Measurements from ENCODE around the gene COPZ2. TPM values are rescaled to one million over a fixed set of nuclear protein-coding genes. Genes with fewer than 3 reads are reported as not detected.
"Not testable (repeated sequence)": the region's sequence is repeated elsewhere in the genome, so short reads cannot be mapped to it uniquely, and the experiment has no call there.

Gene COPZ2
- total RNA-seq, 1 donor from 2014 or later, result 34.4 TPM

GRCh38 chr17:48022901-48023300 is 14.7 kb downstream of the COPZ2 start:
- intact Hi-C loops (cut with DNase I), result loop anchor here (5.0 to 10.0 kb wide), 3 partner anchors 78 to 572 kb away; partner anchors contain the start of genes HOXB3, HOXB5 and PNPO
- Histone ChIP-seq H3K36me3 (no peaks in the 10 kb centered on the region), H3K27ac (no peak overlapping the region), H3K27me3 (no peaks in the 10 kb centered on the region), H3K4me1 (peaks cover 38% of the 10 kb centered on the region), H3K4me3 (peak overlapping the region in 1 of 2 donors; percentile 49), H3K9me3 (no peaks in the 10 kb centered on the region)
- DNase-seq (ENCODE audit: extremely low spot score in 2 of 2), result no peak
- TF ChIP-seq POLR2AphosphoS5 (IDR thresholded peaks at IDR 0.05; ENCODE audit: insufficient read depth in 1 of 2, low read depth in 1 of 2), result no peak
- TF ChIP-seq POLR2A (IDR thresholded peaks at IDR 0.05), result no peak
- no peak for TF ChIP-seq CTCF (IDR thresholded peaks at IDR 0.05)

GRCh38 chr17:48021934-48022333 is 15.7 kb downstream of the COPZ2 start:
- TF ChIP-seq POLR2A (IDR thresholded peaks at IDR 0.05) (no peak), CTCF (IDR thresholded peaks at IDR 0.05) (no peak), POLR2AphosphoS5 (IDR thresholded peaks at IDR 0.05; ENCODE audit: insufficient read depth in 1 of 2, low read depth in 1 of 2) (no peak)
- intact Hi-C loops (cut with DNase I), result loop anchor here (5.0 to 10.0 kb wide), 3 partner anchors 77 to 573 kb away; partner anchors contain the start of genes HOXB3, HOXB5 and PNPO
- H3K4me1 ChIP-seq, result peaks cover 35% of the 10 kb centered on the region

GRCh38 chr17:48017817-48018158 is 19.8 kb downstream of the COPZ2 start:
- not testable (repeated sequence) for H3K27ac ChIP-seq

More at GRCh38 chr17:48021934-48022333, 15.7 kb downstream of the COPZ2 start:
- H3K36me3 ChIP-seq, result no peaks in the 10 kb centered on the region
- H3K27me3 ChIP-seq, result no peaks in the 10 kb centered on the region
- no peak for DNase-seq (ENCODE audit: extremely low spot score in 2 of 2)
- no peak overlapping the region for H3K27ac ChIP-seq
- H3K4me3 ChIP-seq, result no peak overlapping the region
- no peaks in the 10 kb centered on the region for H3K9me3 ChIP-seq

GRCh38 chr17:48016112-48016511 is 21.5 kb downstream of the COPZ2 start:
- Histone ChIP-seq H3K27me3 (no peaks in the 10 kb centered on the region), H3K4me1 (peaks cover 12% of the 10 kb centered on the region), H3K36me3 (no peaks in the 10 kb centered on the region), H3K4me3 (no peak overlapping the region), H3K27ac (no peak overlapping the region), H3K9me3 (no peaks in the 10 kb centered on the region)
- intact Hi-C loops (cut with DNase I), result loop anchor here (5.0 kb wide), 1 partner anchor 39 kb away; no protein-coding TSS in a partner anchor
- no peak for DNase-seq (ENCODE audit: extremely low spot score in 2 of 2)
- TF ChIP-seq CTCF (IDR thresholded peaks at IDR 0.05) (no peak), POLR2AphosphoS5 (IDR thresholded peaks at IDR 0.05; ENCODE audit: insufficient read depth in 1 of 2, low read depth in 1 of 2) (no peak), POLR2A (IDR thresholded peaks at IDR 0.05) (no peak)

More at GRCh38 chr17:48017817-48018158, 19.8 kb downstream of the COPZ2 start:
- intact Hi-C loops (cut with DNase I), result loop anchor here (5.0 kb wide), 1 partner anchor 40 kb away; no protein-coding TSS in a partner anchor
- H3K36me3 ChIP-seq; H3K27me3 ChIP-seq; DNase-seq (ENCODE audit: extremely low spot score in 2 of 2); H3K4me1 ChIP-seq; H3K4me3 ChIP-seq; H3K9me3 ChIP-seq: not testable (repeated sequence)

- Histone ChIP-seq H3K27me3 (no peaks in the 10 kb centered on the region), H3K4me1 (peaks cover 12% of the 10 kb centered on the region), H3K36me3 (no peaks in the 10 kb centered on the region), H3K4me3 (no peak overlapping the region), H3K9me3 (no peaks in the 10 kb centered on the region), H3K27ac (no peak overlapping the region)
- intact Hi-C loops (cut with DNase I), result loop anchor here (5.0 kb wide), 1 partner anchor 37 kb away; no protein-coding TSS in a partner anchor
- TF ChIP-seq CTCF (IDR thresholded peaks at IDR 0.05) (no peak), POLR2A (IDR thresholded peaks at IDR 0.05) (no peak), POLR2AphosphoS5 (IDR thresholded peaks at IDR 0.05; ENCODE audit: insufficient read depth in 1 of 2, low read depth in 1 of 2) (no peak)
- DNase-seq (ENCODE audit: extremely low spot score in 2 of 2), result no peak
These were observed 22.9 kb downstream of the COPZ2 start for GRCh38 chr17:48014595-48015111.
